Measurements from ENCODE around the gene KRTAP10-9.
"Not testable (repeated sequence)": the region's sequence is repeated elsewhere in the genome, so short reads cannot be mapped to it uniquely, and the experiment has no call there.

The KRTAP10-9 gene

GRCh38 chr21:44595524-44595923 is 31.4 kb upstream of the KRTAP10-9 start:
- DNase-seq (ENCODE audit: low read depth in 2 of 2), result no peak

- no peak for DNase-seq (ENCODE audit: low read depth in 2 of 2)
These were observed 30.7 kb upstream of the KRTAP10-9 start for GRCh38 chr21:44596068-44596725.

GRCh38 chr21:44598061-44598460 is 28.8 kb upstream of the KRTAP10-9 start:
- DNase-seq (ENCODE audit: low read depth in 2 of 2), result no peak

GRCh38 chr21:44599264-44600029 is 27.4 kb upstream of the KRTAP10-9 start:
- no peak for DNase-seq (ENCODE audit: low read depth in 2 of 2)

GRCh38 chr21:44600118-44600978 is 26.5 kb upstream of the KRTAP10-9 start, which contains the start of gene KRTAP10-7:
Gene KRTAP10-7 (plus strand): TSS chr21:44600597. CDS start chr21:44600622, 25 bp downstream.
- not testable (repeated sequence) for DNase-seq (ENCODE audit: low read depth in 2 of 2)

- DNase-seq (ENCODE audit: low read depth in 2 of 2), result not testable (repeated sequence)
These were observed 25.8 kb upstream of the KRTAP10-9 start for GRCh38 chr21:44601091-44601490.

GRCh38 chr21:44601596-44602462 is 25.1 kb upstream of the KRTAP10-9 start:
- DNase-seq (ENCODE audit: low read depth in 2 of 2), result no peak

- DNase-seq (ENCODE audit: low read depth in 2 of 2), result no peak
These were observed 24.4 kb upstream of the KRTAP10-9 start for GRCh38 chr21:44602463-44602850.

GRCh38 chr21:44603109-44603875 is 23.6 kb upstream of the KRTAP10-9 start:
- no peak for DNase-seq (ENCODE audit: low read depth in 2 of 2)

- DNase-seq (ENCODE audit: low read depth in 2 of 2), result no peak
These were observed 23.0 kb upstream of the KRTAP10-9 start for GRCh38 chr21:44603911-44604310.

- DNase-seq (ENCODE audit: low read depth in 2 of 2), result no peak
These were observed 20.4 kb upstream of the KRTAP10-9 start for GRCh38 chr21:44606495-44606894.

GRCh38 chr21:44609193-44609592 is 17.7 kb upstream of the KRTAP10-9 start:
- no peak for DNase-seq (ENCODE audit: low read depth in 2 of 2)

GRCh38 chr21:44610157-44610843 is 16.6 kb upstream of the KRTAP10-9 start:
- not testable (repeated sequence) for DNase-seq (ENCODE audit: low read depth in 2 of 2)

GRCh38 chr21:44611551-44611950 is 15.3 kb upstream of the KRTAP10-9 start:
- no peak for DNase-seq (ENCODE audit: low read depth in 2 of 2)

GRCh38 chr21:44612029-44612486 is 14.8 kb upstream of the KRTAP10-9 start, which contains the start of gene KRTAP10-8:
Gene KRTAP10-8 (plus strand): TSS chr21:44612079. CDS start chr21:44612101, 22 bp downstream.
- DNase-seq (ENCODE audit: low read depth in 2 of 2), result no peak

GRCh38 chr21:44612669-44613229 is 14.1 kb upstream of the KRTAP10-9 start:
- DNase-seq (ENCODE audit: low read depth in 2 of 2), result no peak

GRCh38 chr21:44613386-44614155 is 13.3 kb upstream of the KRTAP10-9 start:
- no peak for DNase-seq (ENCODE audit: low read depth in 2 of 2)

- no peak for DNase-seq (ENCODE audit: low read depth in 2 of 2)
These were observed 12.7 kb upstream of the KRTAP10-9 start for GRCh38 chr21:44614161-44614631.

Data from stimulated activated CD8-positive, alpha-beta memory T cell treated with anti-CD3 and anti-CD28 coated beads, Interleukin-2, amount 100 ng/mL, for 48 hours (primary cell).